ENCODE measurements around the gene DCLRE1A. TPM values are rescaled to one million over a fixed set of nuclear protein-coding genes. Genes with fewer than 3 reads are reported as not detected.

The DCLRE1A gene
- total and polyA plus RNA-seq, 2 donors from 2014 or later: 4.2 to 5.7 TPM

GRCh38 chr10:113808168-113808567 lies 45.7 kb downstream of the DCLRE1A start:
- Histone ChIP-seq H3K27me3 (ENCODE audit: control insufficient read depth, insufficient read depth, low read length) (no peaks in the 10 kb centered on the region), H3K4me3 (ENCODE audit: low read length in 3 of 3) (no peak overlapping the region), H3K4me1 (ENCODE audit: control insufficient read depth in 2 of 3, insufficient read depth in 2 of 3, low read depth in 1 of 3, low read length in 3 of 3) (no peaks in the 10 kb centered on the region), H3K9ac (ENCODE audit: low read length in 3 of 3) (no peak overlapping the region), H3K9me3 (ENCODE audit: control insufficient read depth in 2 of 3, insufficient read depth in 1 of 3, low read length in 3 of 3) (no peaks in the 10 kb centered on the region), H3K36me3 (ENCODE audit: control insufficient read depth in 2 of 3, insufficient read depth in 3 of 3, low read length in 3 of 3) (no peaks in the 10 kb centered on the region), H3K27ac (ENCODE audit: low read depth in 2 of 2, low read length in 2 of 2) (no peak overlapping the region)
- intact Hi-C loops (cut with DNase I): no loop called here
- DNase-seq: no peak
- no peak for FAIRE-seq
- no peak for TF ChIP-seq CTCF (IDR thresholded peaks at IDR 0.05; ENCODE audit: borderline replicate concordance, extremely low read depth, insufficient read depth)

- DNase-seq: no peak
- no peak overlapping the region for H3K4me3 ChIP-seq (ENCODE audit: low read length in 3 of 3)
- no peaks in the 10 kb centered on the region for H3K36me3 ChIP-seq (ENCODE audit: control insufficient read depth in 2 of 3, insufficient read depth in 3 of 3, low read length in 3 of 3)
- intact Hi-C loops (cut with DNase I): no loop called here
- no peak overlapping the region for H3K27ac ChIP-seq (ENCODE audit: low read depth in 2 of 2, low read length in 2 of 2)
- no peak for TF ChIP-seq CTCF (IDR thresholded peaks at IDR 0.05; ENCODE audit: borderline replicate concordance, extremely low read depth, insufficient read depth)
- no peaks in the 10 kb centered on the region for H3K27me3 ChIP-seq (ENCODE audit: control insufficient read depth, insufficient read depth, low read length)
- no peak overlapping the region for H3K9ac ChIP-seq (ENCODE audit: low read length in 3 of 3)
- H3K4me1 ChIP-seq (ENCODE audit: control insufficient read depth in 2 of 3, insufficient read depth in 2 of 3, low read depth in 1 of 3, low read length in 3 of 3): no peaks in the 10 kb centered on the region
- FAIRE-seq: no peak
- no peaks in the 10 kb centered on the region for H3K9me3 ChIP-seq (ENCODE audit: control insufficient read depth in 2 of 3, insufficient read depth in 1 of 3, low read length in 3 of 3)
Measured at GRCh38 chr10:113806503-113806902, 47.4 kb downstream of the DCLRE1A start.

- no peaks in the 10 kb centered on the region for H3K9me3 ChIP-seq (ENCODE audit: control insufficient read depth in 2 of 3, insufficient read depth in 1 of 3, low read length in 3 of 3)
- FAIRE-seq (no peak), DNase-seq (no peak)
- H3K4me3 ChIP-seq (ENCODE audit: low read length in 3 of 3): no peak overlapping the region
- intact Hi-C loops (cut with DNase I): no loop called here
- no peak overlapping the region for H3K27ac ChIP-seq (ENCODE audit: low read depth in 2 of 2, low read length in 2 of 2)
- H3K36me3 ChIP-seq (ENCODE audit: control insufficient read depth in 2 of 3, insufficient read depth in 3 of 3, low read length in 3 of 3): no peaks in the 10 kb centered on the region
- no peak for TF ChIP-seq CTCF (IDR thresholded peaks at IDR 0.05; ENCODE audit: borderline replicate concordance, extremely low read depth, insufficient read depth)
- H3K9ac ChIP-seq (ENCODE audit: low read length in 3 of 3): no peak overlapping the region
- no peaks in the 10 kb centered on the region for H3K27me3 ChIP-seq (ENCODE audit: control insufficient read depth, insufficient read depth, low read length)
- H3K4me1 ChIP-seq (ENCODE audit: control insufficient read depth in 2 of 3, insufficient read depth in 2 of 3, low read depth in 1 of 3, low read length in 3 of 3): no peaks in the 10 kb centered on the region
Measured at GRCh38 chr10:113802997-113803396, 50.9 kb downstream of the DCLRE1A start.

- no peak for TF ChIP-seq CTCF (IDR thresholded peaks at IDR 0.05; ENCODE audit: borderline replicate concordance, extremely low read depth, insufficient read depth)
- no peaks in the 10 kb centered on the region for H3K27me3 ChIP-seq (ENCODE audit: control insufficient read depth, insufficient read depth, low read length)
- no peak overlapping the region for H3K4me3 ChIP-seq (ENCODE audit: low read length in 3 of 3)
- no peak overlapping the region for H3K27ac ChIP-seq (ENCODE audit: low read depth in 2 of 2, low read length in 2 of 2)
- H3K36me3 ChIP-seq (ENCODE audit: control insufficient read depth in 2 of 3, insufficient read depth in 3 of 3, low read length in 3 of 3): no peaks in the 10 kb centered on the region
- no peaks in the 10 kb centered on the region for H3K4me1 ChIP-seq (ENCODE audit: control insufficient read depth in 2 of 3, insufficient read depth in 2 of 3, low read depth in 1 of 3, low read length in 3 of 3)
- H3K9me3 ChIP-seq (ENCODE audit: control insufficient read depth in 2 of 3, insufficient read depth in 1 of 3, low read length in 3 of 3): no peaks in the 10 kb centered on the region
- DNase-seq (peak in 1 of 5 donors; percentile 28), FAIRE-seq (no peak)
- intact Hi-C loops (cut with DNase I): no loop called here
- no peak overlapping the region for H3K9ac ChIP-seq (ENCODE audit: low read length in 3 of 3)
Measured at GRCh38 chr10:113801569-113801968, 52.3 kb downstream of the DCLRE1A start.
